ENCODE measurements around the gene ST3GAL2. TPM values are rescaled to one million over a fixed set of nuclear protein-coding genes. Genes with fewer than 3 reads are reported as not detected.

ST3GAL2 gene
- total and polyA plus RNA-seq, 10 of the 15 experiments (the other 5 are each of a cell fraction or from before 2014, with no cell fraction given), result 0.95 to 61.7 (median 25.9) TPM

GRCh38 chr16:70454222-70455034, 15.5 kb upstream of the ST3GAL2 start, which contains the start of gene FCSK (continued):
- no peak for TF ChIP-seq ZNF592 (IDR thresholded peaks at IDR 0.05)
- peak; percentile 70 for TF ChIP-seq NR2C1 (IDR thresholded peaks at IDR 0.05)
- peak; percentile 50; the same call in 1 of the 2 replicates for TF ChIP-seq IRF3 (IDR thresholded peaks at IDR 0.05)
- no peak for TF ChIP-seq BCL11A (IDR thresholded peaks at IDR 0.05; ENCODE audit: low read depth, low read length)
- peak; percentile 81 for TF ChIP-seq CREM (IDR thresholded peaks at IDR 0.05; ENCODE audit: low read depth)
- TF ChIP-seq IKZF2 (IDR thresholded peaks at IDR 0.05), result peak in 1 of 2 experiments; percentile 1; a peak in 1 of 4 replicates
- no peak for TF ChIP-seq ZBED1 (IDR thresholded peaks at IDR 0.05; ENCODE audit: borderline replicate concordance)
- TF ChIP-seq ATF7 (IDR thresholded peaks at IDR 0.05; ENCODE audit: low read depth), result peak; percentile 33; the same call in 1 of the 2 replicates
- peak; percentile 74 for TF ChIP-seq POLR2A (IDR thresholded peaks at IDR 0.05; ENCODE audit: low read depth, low read length)
- TF ChIP-seq MAX (IDR thresholded peaks at IDR 0.05; ENCODE audit: low read depth, low read length), result no peak
- no peak for TF ChIP-seq PAX5 (IDR thresholded peaks at IDR 0.05; ENCODE audit: borderline replicate concordance, low read depth, low read length)
- no peak for TF ChIP-seq ZNF274 (IDR thresholded peaks at IDR 0.05; ENCODE audit: insufficient read depth, insufficient read length)
- TF ChIP-seq SIX5 (IDR thresholded peaks at IDR 0.05; ENCODE audit: low read depth, low read length, severe bottlenecking), result peak; percentile 75
- TF ChIP-seq USF1 (IDR thresholded peaks at IDR 0.05; ENCODE audit: borderline replicate concordance, extremely low read length, insufficient read depth, low read depth, low read length), result no peak
- TF ChIP-seq SMC3 (IDR thresholded peaks at IDR 0.05; ENCODE audit: borderline replicate concordance, low read length), result peak; percentile 11; the same call in 1 of the 2 replicates
- TF ChIP-seq IRF5 (IDR thresholded peaks at IDR 0.05; ENCODE audit: borderline replicate concordance), result no peak
- TF ChIP-seq RAD51 (IDR thresholded peaks at IDR 0.05), result no peak
- TF ChIP-seq ASH2L (IDR thresholded peaks at IDR 0.05; ENCODE audit: borderline replicate concordance, low read depth), result no peak
- TF ChIP-seq RB1 (IDR thresholded peaks at IDR 0.05; ENCODE audit: borderline replicate concordance), result peak; percentile 51; the same call in 1 of the 2 replicates
- peak; percentile 82 for TF ChIP-seq ZNF207 (IDR thresholded peaks at IDR 0.05; ENCODE audit: borderline replicate concordance)
- TF ChIP-seq KLF5 (IDR thresholded peaks at IDR 0.05; ENCODE audit: partially characterized antibody), result peak; percentile 33

Data from GM12878 (cell line).